GM23338 (cell line): ENCODE results near the gene AKR1E2. TPM values are rescaled to one million over a fixed set of nuclear protein-coding genes. Genes with fewer than 3 reads are reported as not detected.

Source experiments
- ATAC-seq: fragments of 200-7000 bp; cut with Tn5 transposase; 3 replicates; pipeline ENCODE4 v1.9.1; 2020
- DNase-seq: peaks from one replicate; pipeline ENCODE4 v3.0.0-alpha.2; 2015; ENCODE audit warnings: low spot score
- H2AFZ ChIP-seq: fragments of 200-600 bp; sonication (generic); 2 replicates; pipeline ENCODE4 v1.8.0; 2016; ENCODE audit warnings: antibody characterized with exemption, mild to moderate bottlenecking, moderate library complexity
- H3F3A ChIP-seq: fragments of 200-600 bp; sonication (generic); replicated peaks from 2 replicates; pipeline ENCODE4 v1.8.0; 2017; ENCODE audit warnings: antibody characterized with exemption, mixed run types, low read depth
- H3K27ac ChIP-seq: fragments of 200-600 bp; sonication (generic); 2 replicates; pipeline ENCODE4 v1.6.1; 2016; ENCODE audit warnings: low read depth
- H3K27me3 ChIP-seq: fragments of 200-600 bp; sonication (generic); 2 replicates; pipeline ENCODE4 v1.8.0; 2016; ENCODE audit warnings: mild to moderate bottlenecking, mixed run types, moderate library complexity; ENCODE audit not compliant: insufficient read depth
- H3K36me3 ChIP-seq: fragments of 200-600 bp; sonication (generic); 2 replicates; pipeline ENCODE4 v1.8.0; 2016; ENCODE audit warnings: mild to moderate bottlenecking; ENCODE audit not compliant: insufficient read depth
- H3K4me1 ChIP-seq: fragments of 200-600 bp; sonication (generic); 2 replicates; pipeline ENCODE4 v1.8.0; 2016; ENCODE audit warnings: mild to moderate bottlenecking, moderate library complexity; ENCODE audit not compliant: insufficient read depth
- H3K4me2 ChIP-seq: fragments of 200-600 bp; sonication (generic); 2 replicates; pipeline ENCODE4 v1.7.1; 2017; ENCODE audit warnings: mixed run types
- H3K4me3 ChIP-seq: fragments of 200-600 bp; sonication (generic); 2 replicates; pipeline ENCODE4 v1.6.1; 2016; ENCODE audit warnings: mixed run types
- H3K79me2 ChIP-seq: fragments of 200-600 bp; sonication (generic); replicated peaks from 2 replicates; pipeline ENCODE4 v1.8.0; 2017; ENCODE audit warnings: mild to moderate bottlenecking; ENCODE audit not compliant: insufficient read depth
- H3K9me2 ChIP-seq: fragments of 200-600 bp; sonication (generic); 2 replicates; pipeline ENCODE4 v1.8.0; 2017; ENCODE audit not compliant: insufficient read depth
- H4K20me1 ChIP-seq: fragments of 200-600 bp; sonication (generic); replicated peaks from 2 replicates; pipeline ENCODE4 v1.8.0; 2017; ENCODE audit warnings: mild to moderate bottlenecking; ENCODE audit not compliant: insufficient read depth
- H3K27ac Mint-ChIP-seq: 2 replicates; pipeline ENCODE4 v1.8.0; 2020; ENCODE audit warnings: inconsistent platforms, mild to moderate bottlenecking, moderate library complexity, mixed read lengths
- H3K27me3 Mint-ChIP-seq: 3 replicates; pipeline ENCODE4 v1.8.0; 2022; ENCODE audit warnings: low read depth, mild to moderate bottlenecking, moderate library complexity, mixed read lengths, inconsistent platforms; ENCODE audit not compliant: insufficient read depth, poor library complexity
- H3K36me3 Mint-ChIP-seq: 3 replicates; pipeline ENCODE4 v1.8.0; 2021; ENCODE audit warnings: low read depth, mild to moderate bottlenecking, inconsistent platforms, moderate library complexity, mixed read lengths
- H3K4me1 Mint-ChIP-seq: 3 replicates; pipeline ENCODE4 v1.8.0; 2020; ENCODE audit warnings: mild to moderate bottlenecking, inconsistent platforms, mixed read lengths
- H3K4me3 Mint-ChIP-seq: 3 replicates; pipeline ENCODE4 v1.8.0; 2021; ENCODE audit warnings: moderate library complexity, mild to moderate bottlenecking, inconsistent platforms, mixed read lengths
- H3K9me3 Mint-ChIP-seq: 3 replicates; pipeline ENCODE4 v1.8.0; 2020; ENCODE audit warnings: moderate library complexity, mild to moderate bottlenecking, inconsistent platforms, mixed read lengths
- CTCF ChIP-seq, 2 experiments: fragments of 200-600 bp in 1 of 2; sonication (generic) in 1 of 2; conservative IDR thresholded peaks; 2 replicates each; pipeline versions ENCODE4 v1.5.1 to v1.6.1; 2016 to 2017; ENCODE audit warnings: antibody characterized with exemption in 2 of 2, low read depth in 2 of 2, mild to moderate bottlenecking in 2 of 2, moderate library complexity in 1 of 2
- NANOG ChIP-seq: IDR thresholded peaks from 2 replicates; pipeline ENCODE4 v1.6.1; 2016; ENCODE audit warnings: antibody characterized with exemption, borderline replicate concordance
- REST ChIP-seq: IDR thresholded peaks from one replicate; pipeline ENCODE4 v1.6.1; 2018; ENCODE audit warnings: antibody characterized with exemption; ENCODE audit not compliant: unreplicated experiment
- STAT1 ChIP-seq: IDR thresholded peaks from one replicate; pipeline ENCODE4 v1.6.1; 2016; ENCODE audit warnings: antibody characterized with exemption; ENCODE audit not compliant: unreplicated experiment
- ZNF114 ChIP-seq: fragments of 250-450 bp; sonication (Bioruptor Pico); IDR thresholded peaks from 2 replicates; pipeline ENCODE4 v1.5.0; 2020; ENCODE audit warnings: mild to moderate bottlenecking, moderate library complexity
- ZNF331 ChIP-seq: fragments of 250-450 bp; sonication (Bioruptor Pico); IDR thresholded peaks from 2 replicates; pipeline ENCODE4 v1.5.0; 2020; ENCODE audit warnings: low read depth, mild to moderate bottlenecking, moderate library complexity
- polyA plus RNA-seq: library from polyadenylated mRNA; unstranded; fragments of >200 nt; fragmentation: Nextera tagmentation; extraction: Ambion mirVana; gene quantifications from 2 replicates; pipeline ENCODE4 v1.2.1, GENCODE V29; 2016
- total RNA-seq: library from RNA; depleted of rRNA; stranded (reverse); fragments of >200 nt; shearing (Covaris generic); gene quantifications from 2 replicates; pipeline ENCODE4 v1.2.3, GENCODE V29; 2014
- TF ChIP-seq, protein P1 (sequence below): IDR thresholded peaks from 2 replicates; pipeline ENCODE4 v1.6.1; 2016; ENCODE audit warnings: antibody characterized with exemption

Gene AKR1E2
- total and polyA plus RNA-seq, 2 experiments from 2014 or later = 2.2 to 4.3 TPM

- TF ChIP-seq, protein P1, sequence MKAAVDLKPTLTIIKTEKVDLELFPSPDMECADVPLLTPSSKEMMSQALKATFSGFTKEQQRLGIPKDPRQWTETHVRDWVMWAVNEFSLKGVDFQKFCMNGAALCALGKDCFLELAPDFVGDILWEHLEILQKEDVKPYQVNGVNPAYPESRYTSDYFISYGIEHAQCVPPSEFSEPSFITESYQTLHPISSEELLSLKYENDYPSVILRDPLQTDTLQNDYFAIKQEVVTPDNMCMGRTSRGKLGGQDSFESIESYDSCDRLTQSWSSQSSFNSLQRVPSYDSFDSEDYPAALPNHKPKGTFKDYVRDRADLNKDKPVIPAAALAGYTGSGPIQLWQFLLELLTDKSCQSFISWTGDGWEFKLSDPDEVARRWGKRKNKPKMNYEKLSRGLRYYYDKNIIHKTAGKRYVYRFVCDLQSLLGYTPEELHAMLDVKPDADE = no peak
- TF ChIP-seq ZNF114 (CRISPR knock-in tag) = no peak
Observed at GRCh38 chr10:4882704-4883078, 56.7 kb downstream of the AKR1E2 start (continued).

GRCh38 chr10:4883079-4883739 is 57.2 kb downstream of the AKR1E2 start:
- Histone ChIP-seq H3K4me3 (no peak overlapping the region), H2AFZ (peak overlapping the region; percentile 14; the same call in 1 of the 2 replicates), H3K36me3 (no peaks in the 10 kb centered on the region), H3K4me2 (no peak overlapping the region), H3K4me1 (no peaks in the 10 kb centered on the region), H3K79me2 (no peaks in the 10 kb centered on the region), H4K20me1 (no peaks in the 10 kb centered on the region), H3K27ac (no peak overlapping the region), H3K9me2 (0 out of 2 replicates have a peak, but pooled peaks cover 2% of the 10 kb centered on the region), H3K27me3 (no peaks in the 10 kb centered on the region), H3F3A (no peaks in the 10 kb centered on the region)
- peaks cover 3% of the 10 kb centered on the region for H3K27me3 Mint-ChIP-seq
- DNase-seq = no peak
- no peaks in the 10 kb centered on the region for H3K4me1 Mint-ChIP-seq
- no peak overlapping the region for H3K27ac Mint-ChIP-seq
- ATAC-seq = no peak
- H3K9me3 Mint-ChIP-seq = no peaks in the 10 kb centered on the region
- no peak overlapping the region for H3K4me3 Mint-ChIP-seq
- no peak for TF ChIP-seq NANOG
- TF ChIP-seq STAT1 = no peak
- no peak for TF ChIP-seq ZNF331 (CRISPR knock-in tag)
- no peak for TF ChIP-seq CTCF (conservative IDR thresholded peaks at IDR 0.05; ENCODE audit: low read depth in 2 of 2)
- no peak for TF ChIP-seq REST
- H3K36me3 Mint-ChIP-seq = peaks cover 7% of the 10 kb centered on the region; the same call in 1 of the 3 replicates
